SW480 (cell line): Measurements from ENCODE around the gene CACHD1.
"Not testable (repeated sequence)": the region's sequence is repeated elsewhere in the genome, so short reads cannot be mapped to it uniquely, and the experiment has no call there.

Experiments used
- DNase-seq: peaks from one replicate; pipeline ENCODE4 v3.0.0-alpha.2; 2016; ENCODE audit warnings: low spot score

CACHD1 gene

DNA sequence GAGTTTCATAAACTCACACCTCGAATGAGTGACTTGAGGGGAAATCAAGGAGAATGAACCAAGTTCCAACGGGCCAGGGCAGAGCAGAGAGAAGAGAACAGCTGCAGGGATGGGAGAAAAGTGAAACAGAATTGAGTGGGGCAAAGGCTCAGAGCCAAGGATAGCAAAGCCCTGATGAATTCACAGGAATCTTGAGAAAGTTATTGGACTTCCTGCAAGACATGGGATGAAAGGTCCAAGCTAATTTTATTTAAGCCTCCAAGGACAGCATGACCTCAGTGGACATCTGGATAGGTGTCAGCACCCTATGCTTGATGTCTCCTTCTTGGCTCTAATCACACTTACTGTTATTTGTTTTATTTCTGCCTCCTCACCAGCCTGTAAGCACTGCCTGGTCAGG, 232.0 kb downstream of the CACHD1 start:
- DNase-seq: no peak

DNA sequence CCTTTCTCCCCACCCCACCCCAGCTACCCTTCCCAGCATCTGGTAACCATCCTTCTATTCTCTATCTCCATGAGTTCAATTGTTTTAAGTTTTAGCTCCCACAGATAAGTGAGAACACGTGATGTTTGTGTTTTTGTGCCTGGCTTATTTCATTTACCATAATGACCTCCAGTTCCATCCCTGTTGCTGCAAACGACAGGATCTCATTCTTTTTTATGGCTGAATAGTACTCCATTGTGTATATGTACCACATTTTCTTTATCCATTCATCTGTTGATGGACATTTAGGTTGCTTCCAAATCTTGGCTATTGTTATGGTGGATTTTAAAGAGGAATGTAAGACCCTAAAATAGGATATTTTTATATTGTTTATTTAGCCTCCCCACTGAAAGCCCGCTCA, 232.7 kb downstream of the CACHD1 start:
- DNase-seq: not testable (repeated sequence)

DNA sequence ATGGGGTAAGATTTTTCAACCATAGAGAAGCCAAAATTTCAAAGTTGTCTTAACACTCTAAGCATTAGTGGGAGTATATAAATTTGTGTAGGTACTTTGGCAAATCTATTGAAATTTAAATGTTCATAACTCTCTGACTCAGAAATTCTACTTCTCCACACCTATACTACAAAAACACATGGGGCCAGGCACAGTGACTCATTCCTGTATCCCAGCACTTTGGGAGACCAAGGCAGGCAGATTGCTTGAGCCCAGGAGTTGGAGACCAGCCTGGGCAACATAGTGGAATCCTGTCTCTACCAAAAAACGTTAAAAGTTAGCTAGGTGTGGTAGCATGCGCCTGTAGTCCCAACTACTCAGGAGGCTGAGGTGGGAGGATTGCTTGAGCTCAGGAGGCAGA, 233.7 kb downstream of the CACHD1 start:
- DNase-seq: no peak

DNA sequence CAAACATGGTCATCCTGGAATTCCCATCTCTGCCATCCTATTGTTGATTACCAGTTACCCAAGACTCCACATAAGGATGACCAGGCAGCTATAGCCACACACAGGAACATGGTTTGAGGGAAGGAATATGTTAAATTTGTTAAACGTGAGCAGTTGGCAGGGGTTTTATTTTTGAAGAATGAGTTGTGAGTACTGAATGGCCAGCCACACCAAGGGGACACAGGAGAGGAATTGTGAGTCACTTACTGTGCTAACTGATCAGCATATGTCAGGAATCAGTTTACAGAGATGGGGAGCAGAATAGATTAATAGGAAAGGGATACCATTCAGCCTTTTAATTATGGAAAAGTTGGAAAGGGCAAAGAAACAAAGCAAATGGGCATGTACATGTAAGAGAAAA, 235.7 kb downstream of the CACHD1 start:
- DNase-seq: no peak

DNA sequence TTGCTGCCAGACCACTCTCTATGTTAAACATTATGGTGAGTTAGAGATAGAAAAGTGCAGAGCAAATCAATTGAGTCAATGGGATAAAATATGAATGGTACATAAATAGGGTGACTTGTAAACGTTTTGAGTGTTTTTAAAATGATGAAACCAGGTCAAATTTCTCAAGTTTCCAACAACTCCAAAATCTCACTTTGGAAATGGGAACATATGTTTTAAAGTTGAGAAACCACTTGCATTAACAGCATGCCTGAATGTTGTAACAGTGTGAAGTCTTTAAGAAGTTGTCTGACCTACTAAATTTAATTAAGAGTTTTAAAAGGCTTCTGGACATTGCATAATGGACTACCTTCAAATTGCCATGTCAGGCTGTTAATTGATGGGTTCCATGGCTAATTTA, 241.3 kb downstream of the CACHD1 start:
- no peak for DNase-seq

DNA sequence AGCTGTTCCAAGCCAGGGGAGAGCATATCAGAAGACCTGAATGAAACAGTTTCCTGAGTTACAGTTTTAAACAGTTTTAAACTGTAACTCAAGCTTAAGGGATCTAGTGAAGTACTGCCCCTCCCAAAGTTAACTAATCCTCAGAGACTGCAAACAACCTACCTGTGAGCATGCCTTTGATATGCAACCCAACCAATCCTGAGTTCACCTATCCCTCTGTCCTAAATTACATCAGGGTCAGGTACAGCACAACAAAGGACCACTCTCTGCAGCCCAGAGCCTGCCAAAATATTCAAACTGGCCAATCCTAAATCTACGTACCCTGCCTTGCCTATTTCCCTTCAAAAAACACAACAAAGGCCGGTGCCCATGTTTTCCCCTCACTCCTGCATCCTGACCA, 242.1 kb downstream of the CACHD1 start:
- no peak for DNase-seq

DNA sequence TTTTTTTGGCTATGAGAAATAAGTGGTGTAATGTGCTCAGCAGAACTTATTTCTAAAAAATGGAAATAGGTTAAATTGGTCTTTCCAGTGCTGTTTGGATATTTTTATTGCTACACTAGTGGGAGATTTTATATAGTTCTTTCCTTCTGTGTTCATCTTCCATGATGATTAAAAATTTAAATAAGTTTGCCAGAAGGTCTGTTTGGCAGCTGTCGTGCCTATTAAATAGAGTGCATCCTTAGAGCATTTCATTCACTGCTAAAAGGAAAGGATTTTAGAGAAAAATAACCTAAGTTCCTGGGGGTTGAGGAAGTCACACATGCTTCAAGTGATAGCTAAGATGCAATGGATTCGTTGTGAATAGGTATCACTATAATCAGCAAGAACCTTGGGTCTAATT, 245.3 kb downstream of the CACHD1 start:
- no peak for DNase-seq

DNA sequence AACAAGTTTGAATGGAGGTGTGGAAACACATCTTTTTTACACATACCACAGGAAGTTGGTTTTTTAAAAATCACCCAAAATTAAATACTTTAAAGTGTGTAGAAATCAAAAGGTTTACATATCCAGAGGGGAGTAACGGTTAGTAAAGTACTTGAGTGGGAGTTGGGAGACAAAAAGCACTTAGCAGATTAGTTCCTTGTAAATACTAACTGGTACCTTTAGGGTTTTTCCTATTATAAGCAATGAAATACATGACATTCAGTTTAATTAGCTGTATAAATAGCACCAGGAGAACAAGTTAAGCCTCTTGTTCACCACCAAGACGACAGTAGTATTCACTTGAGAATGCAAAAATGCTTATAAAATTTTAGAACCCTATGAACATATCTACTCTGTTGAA, 251.2 kb downstream of the CACHD1 start:
- no peak for DNase-seq

DNA sequence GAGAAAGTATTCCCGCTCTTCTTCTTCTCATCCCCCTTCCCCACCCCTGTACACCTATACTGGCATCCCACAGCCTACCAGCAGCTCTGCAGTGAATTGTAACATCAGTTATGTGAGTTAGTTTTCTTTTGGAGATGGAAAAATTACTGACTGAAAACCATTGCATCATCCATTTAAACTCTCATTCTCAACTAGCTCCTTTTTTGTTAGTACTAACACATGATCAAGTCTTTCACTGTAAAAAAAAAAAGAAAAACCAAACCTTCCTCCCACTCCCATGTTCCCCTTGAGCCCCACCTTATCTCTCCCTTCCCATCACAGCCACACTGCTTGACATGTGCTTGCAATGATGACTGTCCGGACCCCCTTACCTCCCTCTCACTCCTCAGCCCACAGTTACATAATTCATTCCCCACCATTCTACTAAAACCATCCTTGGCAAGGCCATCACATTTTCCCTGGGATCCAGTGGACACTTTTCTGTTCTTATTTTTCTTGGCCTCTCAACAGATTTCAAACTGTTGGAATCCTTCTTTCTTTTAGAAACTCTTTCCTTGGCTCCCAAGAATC, 251.7 kb downstream of the CACHD1 start:
- DNase-seq: no peak

DNA sequence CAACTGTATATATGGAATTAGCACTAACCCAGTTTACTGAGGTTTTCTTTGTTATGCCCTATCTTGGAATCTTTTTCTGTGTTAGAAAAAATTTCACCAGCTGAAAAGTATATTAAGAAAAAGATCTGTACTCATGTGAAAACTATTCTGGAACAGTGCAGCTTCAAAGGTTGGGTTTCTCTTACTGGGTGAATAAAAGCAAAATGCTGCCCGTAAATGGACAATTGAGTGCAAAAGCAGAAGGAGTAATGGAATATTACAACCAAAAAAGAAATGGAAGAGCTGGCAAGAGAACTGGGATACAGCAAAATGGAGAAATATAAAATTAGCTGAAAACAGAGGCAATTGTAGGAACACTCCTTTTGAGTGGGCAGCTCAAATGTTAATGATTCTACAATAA, 257.9 kb downstream of the CACHD1 start:
- no peak for DNase-seq

DNA sequence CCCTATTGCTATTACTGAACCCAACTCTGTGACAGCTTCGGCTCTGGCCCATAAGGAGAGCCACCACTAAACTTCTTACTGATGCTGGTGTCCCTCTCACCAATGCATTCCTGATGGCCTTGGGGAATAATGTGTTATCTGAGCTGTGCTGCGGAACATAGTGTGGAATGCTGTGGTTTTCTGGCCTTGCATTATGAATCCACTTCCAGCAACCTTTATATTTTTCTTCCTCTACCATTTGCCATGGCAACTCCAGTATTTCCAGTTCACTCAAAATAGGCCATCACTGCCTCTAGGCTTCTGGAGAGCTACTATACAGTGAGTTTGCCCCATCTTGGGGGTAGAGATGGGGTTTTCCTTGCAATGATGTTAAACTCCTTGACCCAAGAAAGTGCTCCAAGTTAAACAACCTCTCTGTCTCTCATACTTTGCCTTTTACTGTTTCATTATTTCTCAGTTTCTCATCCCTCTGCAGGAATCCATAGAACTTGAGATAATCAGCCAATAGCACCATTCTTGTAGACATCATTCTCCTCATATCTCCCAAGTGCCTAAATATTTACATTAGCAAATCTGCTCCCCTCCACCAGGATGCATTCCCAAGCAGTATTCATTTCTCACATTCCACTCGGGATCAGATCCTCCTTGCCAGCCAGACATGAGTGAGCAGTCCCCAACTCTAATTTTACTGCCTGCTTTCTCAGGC, 263.8 kb downstream of the CACHD1 start:
- no peak for DNase-seq

DNA sequence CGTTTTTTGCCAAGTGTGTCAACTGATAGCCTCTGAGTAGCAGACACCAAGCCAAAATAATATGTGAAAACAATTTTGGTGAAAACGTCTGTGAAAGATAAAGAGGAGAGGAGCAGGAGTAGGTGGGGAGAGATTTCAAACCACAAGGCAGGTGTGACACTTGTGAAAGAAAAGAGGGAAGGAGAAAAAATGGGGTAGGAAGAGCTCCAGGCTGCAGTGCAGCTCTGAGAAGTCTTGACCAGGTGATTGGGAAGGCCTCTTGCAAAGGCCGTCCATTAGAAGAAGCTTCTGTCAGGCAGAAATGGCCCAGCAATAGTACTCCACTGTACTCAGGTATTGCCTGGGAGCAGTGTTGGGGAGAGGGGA, 264.3 kb downstream of the CACHD1 start:
- DNase-seq: no peak

DNA sequence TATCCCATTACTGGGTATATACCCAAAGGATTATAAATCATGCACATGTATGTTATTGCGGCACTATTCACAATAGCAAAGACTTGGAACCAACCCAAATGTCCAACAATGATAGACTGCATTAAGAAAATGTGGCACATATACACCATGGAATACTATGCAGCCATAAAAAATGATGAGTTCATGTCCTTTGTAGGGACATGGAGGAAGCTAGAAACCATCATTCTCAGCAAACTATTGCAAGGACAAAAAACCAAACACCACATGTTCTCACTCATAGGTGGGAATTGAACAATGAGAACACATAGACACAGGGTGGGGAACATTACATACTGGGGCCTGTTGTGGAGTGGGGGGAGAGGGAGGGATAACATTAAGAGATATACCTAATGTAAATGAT, 270.8 kb downstream of the CACHD1 start:
- not testable (repeated sequence) for DNase-seq
